AG04449 (cell line): ENCODE data around the gene TXNRD2.

Experiments
- CTCF ChIA-PET: fragments of 350-600 bp; formaldehyde crosslinking; extraction: SDS; loops from one replicate; lab custom pipeline; 2021; ENCODE audit warnings: antibody characterized with exemption; lab: Yijun Ruan, JAX
- POLR2A ChIA-PET: fragments of 400-600, 350-600 bp; formaldehyde crosslinking; extraction: SDS; loops from one replicate; lab custom pipeline; 2020; ENCODE audit warnings: antibody characterized with exemption, inconsistent platforms; lab: Yijun Ruan, JAX
- DNase-seq: peaks from one replicate; pipeline ENCODE4 v3.0.0-alpha.2; 2010; ENCODE audit warnings: low read depth, low spot score
- H3K4me3 ChIP-seq: 2 replicates; pipeline ENCODE4 v1.5.1; 2011; ENCODE audit warnings: low read depth, mild to moderate bottlenecking, control low read depth, low read length
- TF ChIP-seq, protein P1 (sequence below): IDR thresholded peaks from one replicate; pipeline ENCODE4 v1.5.1; 2011; ENCODE audit warnings: mild to moderate bottlenecking, moderate library complexity, low read length, control low read depth, inconsistent platforms; ENCODE audit not compliant: insufficient read depth; ENCODE audit errors: missing control alignments

TXNRD2 gene

DNA sequence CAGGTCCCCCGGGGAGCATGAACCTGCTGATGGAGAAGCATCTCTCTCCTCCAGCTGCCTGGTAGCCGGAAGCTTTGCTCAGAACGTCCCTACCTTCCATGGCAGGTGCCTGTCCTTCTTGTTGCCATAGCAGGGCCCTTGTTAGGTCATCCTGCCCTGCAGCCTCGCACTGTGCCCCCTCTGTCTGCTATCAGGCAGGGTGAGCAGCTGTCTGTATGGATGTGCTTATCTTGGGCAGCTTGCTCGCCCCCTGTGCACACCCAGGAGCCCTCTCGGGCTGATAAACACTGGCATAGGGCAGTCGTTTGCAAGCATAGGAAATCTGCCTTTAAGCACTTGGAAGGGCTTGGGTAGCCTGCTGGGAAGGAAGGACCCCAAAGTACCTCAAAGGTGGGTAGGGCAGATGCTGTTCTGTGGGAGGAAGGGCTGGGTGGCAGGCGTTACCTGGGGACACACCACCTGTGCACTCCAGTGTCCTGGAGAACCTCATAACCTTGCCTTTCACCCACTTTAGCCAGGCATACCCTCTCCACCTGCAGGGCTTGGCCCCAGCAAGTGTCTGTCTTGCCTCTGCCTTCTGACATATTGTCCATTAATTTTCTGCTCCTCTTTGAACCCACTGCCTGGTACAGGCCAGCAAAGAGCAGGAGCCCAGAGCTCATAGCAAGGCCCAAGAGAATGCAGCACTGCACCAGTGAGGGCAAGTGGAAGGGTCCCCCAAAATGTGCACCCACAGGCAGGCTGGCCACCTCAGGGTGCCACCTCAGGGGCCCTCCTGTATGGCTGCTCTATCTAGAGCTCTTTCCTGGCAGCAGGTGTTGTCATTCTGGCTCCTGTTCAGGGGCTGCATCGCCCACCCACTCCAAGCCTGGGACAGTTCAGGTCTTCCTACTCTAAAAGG is 8.0 kb downstream of the TXNRD2 start:
- TF ChIP-seq, protein P1, sequence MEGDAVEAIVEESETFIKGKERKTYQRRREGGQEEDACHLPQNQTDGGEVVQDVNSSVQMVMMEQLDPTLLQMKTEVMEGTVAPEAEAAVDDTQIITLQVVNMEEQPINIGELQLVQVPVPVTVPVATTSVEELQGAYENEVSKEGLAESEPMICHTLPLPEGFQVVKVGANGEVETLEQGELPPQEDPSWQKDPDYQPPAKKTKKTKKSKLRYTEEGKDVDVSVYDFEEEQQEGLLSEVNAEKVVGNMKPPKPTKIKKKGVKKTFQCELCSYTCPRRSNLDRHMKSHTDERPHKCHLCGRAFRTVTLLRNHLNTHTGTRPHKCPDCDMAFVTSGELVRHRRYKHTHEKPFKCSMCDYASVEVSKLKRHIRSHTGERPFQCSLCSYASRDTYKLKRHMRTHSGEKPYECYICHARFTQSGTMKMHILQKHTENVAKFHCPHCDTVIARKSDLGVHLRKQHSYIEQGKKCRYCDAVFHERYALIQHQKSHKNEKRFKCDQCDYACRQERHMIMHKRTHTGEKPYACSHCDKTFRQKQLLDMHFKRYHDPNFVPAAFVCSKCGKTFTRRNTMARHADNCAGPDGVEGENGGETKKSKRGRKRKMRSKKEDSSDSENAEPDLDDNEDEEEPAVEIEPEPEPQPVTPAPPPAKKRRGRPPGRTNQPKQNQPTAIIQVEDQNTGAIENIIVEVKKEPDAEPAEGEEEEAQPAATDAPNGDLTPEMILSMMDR: no peak
- CTCF ChIA-PET: interaction anchor here (1.1 to 2.1 kb wide), 4 partner anchors 10 to 203 kb away, joined by 3 to 8 read pairs (median 4); no protein-coding TSS in a partner anchor
- POLR2A ChIA-PET: no interaction called here
- no peak for DNase-seq
- no peak overlapping the region for H3K4me3 ChIP-seq

DNA sequence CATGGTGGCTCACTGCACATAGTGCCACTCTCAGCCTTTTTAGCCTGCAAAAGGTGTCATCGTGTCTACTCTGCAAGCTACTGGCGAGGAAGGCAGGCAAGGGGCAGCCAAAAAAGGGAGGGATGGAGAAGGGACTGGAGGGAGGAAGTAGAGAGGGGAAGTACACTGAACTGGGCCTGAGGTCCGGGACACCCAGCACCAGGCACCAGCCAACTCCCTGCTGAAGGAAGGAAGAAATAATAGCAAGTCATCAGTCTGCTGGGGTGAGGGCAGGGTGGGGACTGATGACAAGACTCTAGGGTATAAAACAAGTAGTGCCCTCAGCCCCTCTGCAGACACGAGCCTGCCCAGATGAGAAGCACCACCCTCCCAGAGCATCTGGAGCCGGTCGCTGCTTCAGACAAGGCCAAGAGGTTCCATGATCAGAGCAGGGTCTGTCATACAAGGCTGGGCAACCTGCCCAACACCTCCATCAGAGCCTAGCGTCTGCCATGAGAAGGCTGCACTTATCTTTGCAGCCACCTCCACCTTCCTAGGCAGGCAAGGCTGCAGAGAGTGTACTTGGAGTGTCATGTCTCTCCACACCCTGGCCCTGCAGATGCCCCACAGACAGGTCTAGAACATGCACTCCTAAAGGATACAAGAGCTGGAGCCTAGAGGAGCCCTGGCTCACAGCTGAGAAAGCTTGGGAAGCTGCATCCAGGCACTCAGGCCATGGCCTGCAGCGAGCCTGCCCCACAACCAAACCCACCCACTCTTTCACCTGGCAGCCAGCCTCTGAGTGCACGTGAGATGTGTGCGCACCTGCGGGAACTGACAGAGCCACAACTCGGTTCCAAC is 9.0 kb downstream of the TXNRD2 start:
- ChIA-PET POLR2A (interaction anchor here (0.7 to 1.0 kb wide), 2 partner anchors 9 to 375 kb away, joined by 3 to 5 read pairs; partner anchors contain the start of genes COMT and TXNRD2), CTCF (interaction anchor here (1.1 to 1.3 kb wide), 2 partner anchors 22 to 202 kb away, joined by 3 to 5 read pairs; no protein-coding TSS in a partner anchor)
- TF ChIP-seq, protein P1: no peak
- no peak for DNase-seq
- no peak overlapping the region for H3K4me3 ChIP-seq

DNA sequence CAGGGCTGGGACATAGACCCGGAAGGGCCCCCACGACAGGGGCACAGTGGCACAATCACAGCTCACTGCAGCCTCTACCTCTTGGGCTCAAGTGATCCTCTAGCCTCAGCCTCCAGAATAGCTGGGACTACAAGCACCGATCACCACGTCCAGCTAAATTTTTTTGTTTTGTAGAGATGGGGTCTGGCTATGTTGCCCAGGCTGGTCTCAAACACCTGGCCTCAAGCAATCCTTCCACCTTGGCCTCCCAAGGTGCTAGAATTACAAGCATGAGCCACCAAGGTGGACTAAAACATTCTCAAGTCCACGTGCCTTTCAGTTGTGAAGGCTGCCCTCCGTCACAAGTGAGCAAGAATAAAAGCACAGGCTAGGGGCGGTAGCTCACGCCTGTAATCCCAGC is 10.1 kb downstream of the TXNRD2 start:
- H3K4me3 ChIP-seq: no peak overlapping the region
- DNase-seq: no peak
- ChIA-PET POLR2A (no interaction called here), CTCF (interaction anchor here (1.3 kb wide), 1 partner anchor 21 kb away, joined by 5 read pairs; no protein-coding TSS in a partner anchor)
- TF ChIP-seq, protein P1: no peak

DNA sequence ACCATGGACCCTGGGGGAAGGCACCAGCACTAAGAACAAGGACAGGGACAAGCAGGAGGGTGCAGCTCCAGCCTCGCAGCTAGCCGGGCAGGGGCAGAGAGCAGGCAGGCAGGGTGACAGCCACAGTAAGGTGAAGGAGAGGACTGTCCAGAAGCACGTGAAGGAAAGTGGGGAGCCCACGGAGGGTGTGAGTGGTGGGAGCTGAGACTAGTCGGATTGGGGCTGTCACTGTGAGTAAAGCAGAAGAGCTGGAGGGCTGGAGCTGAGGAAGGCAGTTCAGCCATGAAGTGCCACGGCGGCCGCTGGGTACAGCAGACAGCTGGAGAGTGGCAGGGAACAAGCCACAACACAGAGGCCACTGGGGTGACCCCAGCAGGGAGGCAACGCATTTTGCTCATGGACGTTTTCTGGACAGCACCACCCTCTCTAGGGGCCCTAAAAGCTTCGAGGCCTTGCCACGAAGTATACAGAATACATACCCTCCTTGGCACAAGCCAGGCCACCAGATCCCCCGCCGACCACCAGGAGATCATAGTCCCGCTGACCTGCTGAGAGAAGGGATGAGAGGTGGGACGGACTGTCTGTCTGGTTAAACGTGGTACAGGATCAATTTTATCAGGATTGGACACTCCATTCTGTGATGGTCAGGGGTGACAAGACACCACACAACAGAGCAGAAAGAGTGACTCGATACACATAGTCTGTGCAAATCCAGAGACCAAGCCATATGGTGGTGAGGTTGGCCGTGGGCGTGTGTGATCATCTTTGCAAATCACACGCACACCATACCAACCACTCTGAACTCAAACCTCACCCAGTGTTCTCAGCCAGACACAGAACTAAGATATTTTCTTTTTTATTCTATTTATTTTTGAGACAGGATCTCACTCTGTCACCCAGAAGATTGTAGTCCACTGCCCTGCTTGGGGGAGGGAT is 10.8 kb downstream of the TXNRD2 start:
- TF ChIP-seq, protein P1: no peak
- ChIA-PET CTCF (interaction anchor here (0.8 to 0.9 kb wide), 2 partner anchors 199 to 201 kb away, joined by 3 to 4 read pairs; no protein-coding TSS in a partner anchor), POLR2A (no interaction called here)
- no peak overlapping the region for H3K4me3 ChIP-seq
- no peak for DNase-seq

DNA sequence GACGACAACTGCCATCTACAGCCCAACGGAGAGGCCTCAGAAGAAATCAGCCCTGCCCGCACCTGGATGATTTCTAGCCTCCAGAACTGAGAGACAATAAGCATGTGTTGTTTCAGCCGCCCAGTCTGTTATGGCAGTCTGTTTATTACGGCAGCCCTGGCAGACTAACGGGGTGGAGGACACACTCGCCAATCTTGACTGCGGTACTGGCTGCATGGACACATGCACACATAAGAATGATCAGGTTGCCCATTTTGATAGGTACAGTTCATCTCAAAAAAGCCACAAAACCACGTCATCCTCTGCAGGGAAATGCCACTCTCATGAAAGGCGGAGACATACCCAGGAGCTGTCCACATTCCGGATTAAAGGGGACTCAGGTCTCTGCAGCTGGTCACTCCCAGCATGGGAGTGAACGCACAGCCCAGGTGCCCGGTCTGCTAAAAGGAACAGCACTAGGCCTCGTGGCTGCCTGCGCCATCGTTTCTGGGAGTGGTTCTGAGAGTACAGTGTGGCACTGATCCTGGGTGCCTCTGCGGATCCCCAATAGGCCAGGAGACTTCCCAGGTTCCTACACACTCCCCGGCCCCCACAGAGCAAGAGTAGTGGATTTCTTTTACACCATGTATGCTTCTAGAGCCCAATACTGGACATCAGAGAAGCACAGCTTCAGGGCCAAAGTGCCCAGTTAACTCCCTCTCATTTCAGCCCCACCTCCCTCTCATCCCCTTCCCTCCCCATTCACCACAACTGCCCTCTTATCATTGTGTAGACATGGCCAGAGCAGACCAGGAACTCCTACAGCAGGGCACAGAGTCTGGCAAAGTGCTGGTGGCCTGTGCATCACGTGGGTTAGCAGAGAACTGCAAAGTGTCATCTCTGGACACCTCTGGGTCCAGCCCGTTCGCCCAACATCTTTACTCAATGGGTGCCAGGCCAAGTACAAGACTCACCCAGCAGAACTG is 11.8 kb downstream of the TXNRD2 start:
- DNase-seq: no peak
- no peak overlapping the region for H3K4me3 ChIP-seq
- POLR2A ChIA-PET: no interaction called here
- TF ChIP-seq, protein P1: no peak
- CTCF ChIA-PET: interaction anchor here (0.8 to 0.9 kb wide), 2 partner anchors 198 to 200 kb away, joined by 3 to 4 read pairs; no protein-coding TSS in a partner anchor
